Measurements from ENCODE around the gene FGF2. TPM values are rescaled to one million over a fixed set of nuclear protein-coding genes. Genes with fewer than 3 reads are reported as not detected.

Gene FGF2
- total RNA-seq, 1 experiment from 2014 or later, result 3.8 TPM

DNA sequence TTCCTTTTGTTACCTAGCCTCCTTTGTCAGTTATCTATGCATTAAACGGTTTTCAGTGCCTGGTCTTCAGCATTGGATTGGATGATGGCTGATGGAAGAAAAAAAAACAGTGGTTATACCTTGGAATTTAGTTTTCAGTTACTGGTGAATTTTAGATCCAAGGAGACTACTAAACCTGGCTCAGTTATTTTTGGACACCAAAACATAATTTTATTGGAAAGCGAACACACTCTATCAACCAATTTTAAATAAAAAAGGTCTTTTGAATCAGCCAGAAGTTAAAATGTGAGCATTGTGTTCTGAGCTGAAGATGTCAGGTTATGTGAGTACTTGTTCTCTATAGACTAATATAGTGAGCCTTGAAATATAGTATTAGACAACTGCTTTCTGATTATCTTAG, 32.1 kb downstream of the FGF2 start:
- H3K4me1 ChIP-seq (ENCODE audit: control insufficient read depth in 1 of 2, insufficient read depth in 2 of 2, low read length in 2 of 2), result no peaks in the 10 kb centered on the region
- ChIA-PET CTCF (no interaction called here), RAD21 (ENCODE audit: low non-redundant PET in 1 of 2, low total read pairs in 2 of 2, uncharacterized antibody in 2 of 2, unreplicated experiment in 2 of 2) (no interaction called here), POLR2A (no interaction called here)
- H3K27me3 ChIP-seq (ENCODE audit: insufficient read depth, low read length), result no peaks in the 10 kb centered on the region
- no peak overlapping the region for H3K4me3 ChIP-seq (replicated peaks in 1 of 2; ENCODE audit: low read depth in 1 of 2, low read length in 2 of 2)
- no peak overlapping the region for H3K27ac ChIP-seq (ENCODE audit: low read depth, low read length)
- no peaks in the 10 kb centered on the region for H3K9me2 ChIP-seq (ENCODE audit: insufficient read depth)
- no peak overlapping the region for H2AFZ ChIP-seq (ENCODE audit: low read depth, low read length, poor library complexity, severe bottlenecking)
- intact Hi-C loops (cut with micrococcal nuclease), result no loop called here
- no peak overlapping the region for H3K4me2 ChIP-seq (ENCODE audit: low read length)
- no peak for TF ChIP-seq SRF (IDR thresholded peaks at IDR 0.05; ENCODE audit: low read depth)
- TF ChIP-seq RAD21 (IDR thresholded peaks at IDR 0.05; ENCODE audit: low read depth), result no peak
- no peak for TF ChIP-seq POLR2A (IDR thresholded peaks at IDR 0.05; ENCODE audit: borderline replicate concordance, extremely low read depth, insufficient read depth, insufficient read length)
- DNase-seq (ENCODE audit: low read depth, low spot score) (no peak), ATAC-seq (no peak)
- BruUV-seq (replicated peaks), result no TSS peak
- no peak overlapping the region for H3K9ac ChIP-seq (ENCODE audit: low read length)
- no peaks in the 10 kb centered on the region for H3K9me3 ChIP-seq (ENCODE audit: control insufficient read depth in 1 of 2, insufficient read depth in 1 of 2, low read depth in 1 of 2, low read length in 2 of 2)
- no peaks in the 10 kb centered on the region for H3K36me3 ChIP-seq (ENCODE audit: control insufficient read depth in 1 of 2, insufficient read depth in 2 of 2, low read length in 2 of 2)
- no peaks in the 10 kb centered on the region for H3K79me2 ChIP-seq (ENCODE audit: insufficient read depth, low read length)
- no peaks in the 10 kb centered on the region for H4K20me1 ChIP-seq (ENCODE audit: insufficient read depth)

DNA sequence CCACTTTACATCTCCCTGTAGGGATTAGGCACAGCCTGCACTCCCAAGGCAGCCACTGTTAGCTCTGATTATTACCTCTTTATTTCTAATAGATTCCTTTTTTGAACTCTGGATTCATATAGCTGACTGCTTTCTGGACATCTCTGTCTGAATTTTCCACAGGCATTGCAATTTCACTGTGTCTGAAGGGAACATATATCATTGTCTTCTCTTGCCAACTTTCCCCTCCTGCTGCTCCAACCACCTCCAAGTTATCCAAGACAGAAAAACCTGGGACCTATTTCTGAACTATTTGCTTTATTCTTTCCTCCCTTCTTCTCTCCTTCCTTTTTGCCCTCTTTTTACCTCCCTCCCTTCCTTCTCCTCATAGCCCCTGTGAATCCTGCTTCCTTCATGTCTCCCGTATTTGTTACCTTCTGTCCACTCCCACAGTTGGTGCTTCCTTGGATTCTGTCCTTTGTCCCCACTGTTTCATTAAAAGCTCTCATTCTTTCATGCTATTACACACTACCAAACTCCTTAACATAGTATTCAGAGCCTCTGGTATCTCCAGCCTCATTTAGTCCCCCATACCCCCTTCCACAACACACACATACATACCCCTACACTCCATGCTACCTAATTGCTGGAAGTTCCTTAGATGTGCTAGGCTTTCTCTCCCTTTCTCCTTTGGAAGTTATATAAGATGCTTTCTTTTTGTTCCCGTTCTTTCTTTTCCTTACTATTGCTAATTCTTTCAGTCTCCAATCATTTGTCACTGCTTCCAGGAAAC, 34.7 kb downstream of the FGF2 start:
- intact Hi-C loops (cut with micrococcal nuclease), result no loop called here
- Histone ChIP-seq H3K4me1 (ENCODE audit: control insufficient read depth in 1 of 2, insufficient read depth in 2 of 2, low read length in 2 of 2) (no peaks in the 10 kb centered on the region), H3K4me2 (ENCODE audit: low read length) (no peak overlapping the region), H3K9ac (ENCODE audit: low read length) (no peak overlapping the region), H3K36me3 (ENCODE audit: control insufficient read depth in 1 of 2, insufficient read depth in 2 of 2, low read length in 2 of 2) (no peaks in the 10 kb centered on the region), H3K4me3 (replicated peaks in 1 of 2; ENCODE audit: low read depth in 1 of 2, low read length in 2 of 2) (no peak overlapping the region), H3K9me2 (ENCODE audit: insufficient read depth) (no peaks in the 10 kb centered on the region), H3K27ac (ENCODE audit: low read depth, low read length) (no peak overlapping the region), H3K27me3 (ENCODE audit: insufficient read depth, low read length) (no peaks in the 10 kb centered on the region), H2AFZ (ENCODE audit: low read depth, low read length, poor library complexity, severe bottlenecking) (no peak overlapping the region), H4K20me1 (ENCODE audit: insufficient read depth) (no peaks in the 10 kb centered on the region), H3K9me3 (ENCODE audit: control insufficient read depth in 1 of 2, insufficient read depth in 1 of 2, low read depth in 1 of 2, low read length in 2 of 2) (no peaks in the 10 kb centered on the region), H3K79me2 (ENCODE audit: insufficient read depth, low read length) (no peaks in the 10 kb centered on the region)
- BruUV-seq (replicated peaks), result no TSS peak
- ChIA-PET CTCF (no interaction called here), POLR2A (no interaction called here), RAD21 (ENCODE audit: low non-redundant PET in 1 of 2, low total read pairs in 2 of 2, uncharacterized antibody in 2 of 2, unreplicated experiment in 2 of 2) (no interaction called here)
- ATAC-seq (no peak), DNase-seq (ENCODE audit: low read depth, low spot score) (no peak)
- TF ChIP-seq SRF (IDR thresholded peaks at IDR 0.05; ENCODE audit: low read depth) (no peak), FOSL1 (IDR thresholded peaks at IDR 0.05; ENCODE audit: low read depth) (no peak), ZBTB33 (IDR thresholded peaks at IDR 0.05; ENCODE audit: extremely low read depth, insufficient replicate concordance, low read length) (no peak), ELF1 (IDR thresholded peaks at IDR 0.05; ENCODE audit: borderline replicate concordance, low read depth) (no peak), CEBPB (IDR thresholded peaks at IDR 0.05; ENCODE audit: low read depth) (no peak)

Measured in HCT116 (cell line).